Upper lobe of left lung (tissue), 4 donors: ENCODE data around the gene SLC9B1.

Experiments used
- POLR2A ChIP-seq, 4 donors: fragments of 450-650 bp; IDR thresholded peaks; one replicate each; pipeline ENCODE4 v1.5.1; 2016 to 2017; ENCODE audit warnings: antibody characterized with exemption in 4 of 4, mild to moderate bottlenecking in 2 of 4
- TF ChIP-seq, protein P1 (sequence below), 6 experiments: fragments of 450-650 bp in 4 of 6; fragments of 200-600 bp in 2 of 6; sonication (generic) in 2 of 6; IDR thresholded peaks; one replicate each; pipeline ENCODE4 v1.5.1; 2016 to 2019; ENCODE audit warnings: antibody characterized with exemption in 6 of 6

DNA sequence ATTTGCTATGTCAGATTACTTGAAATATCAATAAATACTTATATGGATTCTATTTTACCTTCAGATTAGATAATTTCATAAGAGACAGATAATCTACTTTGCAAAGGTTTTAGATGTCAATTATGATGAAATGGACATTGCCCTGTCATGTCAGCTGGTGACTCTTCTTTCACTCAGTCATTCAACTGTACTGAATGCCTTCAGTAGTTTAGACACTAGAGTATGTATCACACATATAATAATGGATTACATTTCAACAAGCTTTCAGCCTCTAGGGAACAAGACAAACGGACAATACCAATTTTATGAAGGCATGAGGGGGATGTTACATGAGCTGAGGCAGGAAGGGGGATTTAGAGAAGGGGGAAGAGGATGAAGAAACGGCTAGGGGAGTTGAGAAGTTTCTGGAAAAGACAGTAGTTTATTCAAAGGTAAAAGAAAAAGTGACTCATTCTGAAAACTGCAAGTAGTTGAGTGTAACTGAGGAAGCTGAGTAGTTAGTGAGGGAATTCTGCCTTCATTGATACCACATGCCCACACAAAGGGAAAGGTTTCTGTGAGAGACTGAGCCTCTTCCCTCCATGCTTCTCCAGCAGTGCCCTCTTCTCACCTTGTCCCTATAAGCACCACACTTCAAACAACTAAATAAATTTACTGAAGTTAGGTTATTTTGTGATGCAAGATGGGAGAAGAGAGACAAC, 31.4 kb upstream of the SLC9B1 start:
- no peak for TF ChIP-seq POLR2A (IDR thresholded peaks at IDR 0.05)
- TF ChIP-seq, protein P1, sequence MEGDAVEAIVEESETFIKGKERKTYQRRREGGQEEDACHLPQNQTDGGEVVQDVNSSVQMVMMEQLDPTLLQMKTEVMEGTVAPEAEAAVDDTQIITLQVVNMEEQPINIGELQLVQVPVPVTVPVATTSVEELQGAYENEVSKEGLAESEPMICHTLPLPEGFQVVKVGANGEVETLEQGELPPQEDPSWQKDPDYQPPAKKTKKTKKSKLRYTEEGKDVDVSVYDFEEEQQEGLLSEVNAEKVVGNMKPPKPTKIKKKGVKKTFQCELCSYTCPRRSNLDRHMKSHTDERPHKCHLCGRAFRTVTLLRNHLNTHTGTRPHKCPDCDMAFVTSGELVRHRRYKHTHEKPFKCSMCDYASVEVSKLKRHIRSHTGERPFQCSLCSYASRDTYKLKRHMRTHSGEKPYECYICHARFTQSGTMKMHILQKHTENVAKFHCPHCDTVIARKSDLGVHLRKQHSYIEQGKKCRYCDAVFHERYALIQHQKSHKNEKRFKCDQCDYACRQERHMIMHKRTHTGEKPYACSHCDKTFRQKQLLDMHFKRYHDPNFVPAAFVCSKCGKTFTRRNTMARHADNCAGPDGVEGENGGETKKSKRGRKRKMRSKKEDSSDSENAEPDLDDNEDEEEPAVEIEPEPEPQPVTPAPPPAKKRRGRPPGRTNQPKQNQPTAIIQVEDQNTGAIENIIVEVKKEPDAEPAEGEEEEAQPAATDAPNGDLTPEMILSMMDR (IDR thresholded peaks at IDR 0.05), result no peak
